ENCODE measurements around the gene MFNG. TPM values are rescaled to one million over a fixed set of nuclear protein-coding genes. Genes with fewer than 3 reads are reported as not detected.
A peak's percentile ranks its signal among the peaks of the same experiment; 100 is the strongest.

The MFNG gene
- total RNA-seq, 1 donor, result 0.72 TPM

DNA sequence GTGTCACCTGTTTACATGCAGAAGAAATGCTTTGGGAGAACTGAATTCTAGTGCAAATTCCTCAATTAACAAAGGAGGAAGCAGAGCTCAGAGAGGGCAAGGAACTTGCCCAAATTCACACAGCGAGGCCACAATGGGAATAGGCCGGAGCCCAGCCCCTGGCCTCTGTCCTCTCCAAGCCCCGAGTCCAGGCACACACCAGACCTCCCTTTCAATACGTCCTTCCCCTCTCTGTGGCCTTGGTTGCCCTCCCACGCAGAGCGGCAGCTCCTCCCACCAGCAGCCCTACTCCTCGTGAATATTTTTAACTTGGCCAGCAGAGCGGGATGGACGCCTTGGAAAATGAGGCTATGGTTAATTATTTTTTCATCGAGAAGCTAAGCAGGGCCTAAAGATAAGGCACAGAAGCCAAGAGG lies 34.6 kb upstream of the MFNG start:
- no peaks in the 10 kb centered on the region for H3K9me3 ChIP-seq (ENCODE audit: low read depth, low read length)
- peaks cover 9% of the 10 kb centered on the region for H3K36me3 ChIP-seq (ENCODE audit: insufficient read depth, low read length)
- DNase-seq (ENCODE audit: insufficient read length, low spot score, missing footprints), result peak; percentile 82
- no peak overlapping the region for H2AFZ ChIP-seq (ENCODE audit: low read length)
- no peak overlapping the region for H3K4me3 ChIP-seq (ENCODE audit: insufficient read depth, low read length)
- TF ChIP-seq, protein P1, sequence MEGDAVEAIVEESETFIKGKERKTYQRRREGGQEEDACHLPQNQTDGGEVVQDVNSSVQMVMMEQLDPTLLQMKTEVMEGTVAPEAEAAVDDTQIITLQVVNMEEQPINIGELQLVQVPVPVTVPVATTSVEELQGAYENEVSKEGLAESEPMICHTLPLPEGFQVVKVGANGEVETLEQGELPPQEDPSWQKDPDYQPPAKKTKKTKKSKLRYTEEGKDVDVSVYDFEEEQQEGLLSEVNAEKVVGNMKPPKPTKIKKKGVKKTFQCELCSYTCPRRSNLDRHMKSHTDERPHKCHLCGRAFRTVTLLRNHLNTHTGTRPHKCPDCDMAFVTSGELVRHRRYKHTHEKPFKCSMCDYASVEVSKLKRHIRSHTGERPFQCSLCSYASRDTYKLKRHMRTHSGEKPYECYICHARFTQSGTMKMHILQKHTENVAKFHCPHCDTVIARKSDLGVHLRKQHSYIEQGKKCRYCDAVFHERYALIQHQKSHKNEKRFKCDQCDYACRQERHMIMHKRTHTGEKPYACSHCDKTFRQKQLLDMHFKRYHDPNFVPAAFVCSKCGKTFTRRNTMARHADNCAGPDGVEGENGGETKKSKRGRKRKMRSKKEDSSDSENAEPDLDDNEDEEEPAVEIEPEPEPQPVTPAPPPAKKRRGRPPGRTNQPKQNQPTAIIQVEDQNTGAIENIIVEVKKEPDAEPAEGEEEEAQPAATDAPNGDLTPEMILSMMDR (IDR thresholded peaks at IDR 0.05; ENCODE audit: extremely low read depth, low read depth, low read length), result no peak
- peaks cover 18% of the 10 kb centered on the region for H3K79me2 ChIP-seq (ENCODE audit: insufficient read depth, low read length)
- no peaks in the 10 kb centered on the region for H3K27me3 ChIP-seq (ENCODE audit: insufficient read depth, low read length)
- H3K4me1 ChIP-seq (ENCODE audit: insufficient read depth, low read length), result peaks cover 18% of the 10 kb centered on the region
- H3K27ac ChIP-seq (ENCODE audit: low read depth, low read length), result no peak overlapping the region
- H4K20me1 ChIP-seq (ENCODE audit: insufficient read depth, low read length), result no peaks in the 10 kb centered on the region
- H3K4me2 ChIP-seq (ENCODE audit: insufficient read depth, low read length), result no peak overlapping the region

DNA sequence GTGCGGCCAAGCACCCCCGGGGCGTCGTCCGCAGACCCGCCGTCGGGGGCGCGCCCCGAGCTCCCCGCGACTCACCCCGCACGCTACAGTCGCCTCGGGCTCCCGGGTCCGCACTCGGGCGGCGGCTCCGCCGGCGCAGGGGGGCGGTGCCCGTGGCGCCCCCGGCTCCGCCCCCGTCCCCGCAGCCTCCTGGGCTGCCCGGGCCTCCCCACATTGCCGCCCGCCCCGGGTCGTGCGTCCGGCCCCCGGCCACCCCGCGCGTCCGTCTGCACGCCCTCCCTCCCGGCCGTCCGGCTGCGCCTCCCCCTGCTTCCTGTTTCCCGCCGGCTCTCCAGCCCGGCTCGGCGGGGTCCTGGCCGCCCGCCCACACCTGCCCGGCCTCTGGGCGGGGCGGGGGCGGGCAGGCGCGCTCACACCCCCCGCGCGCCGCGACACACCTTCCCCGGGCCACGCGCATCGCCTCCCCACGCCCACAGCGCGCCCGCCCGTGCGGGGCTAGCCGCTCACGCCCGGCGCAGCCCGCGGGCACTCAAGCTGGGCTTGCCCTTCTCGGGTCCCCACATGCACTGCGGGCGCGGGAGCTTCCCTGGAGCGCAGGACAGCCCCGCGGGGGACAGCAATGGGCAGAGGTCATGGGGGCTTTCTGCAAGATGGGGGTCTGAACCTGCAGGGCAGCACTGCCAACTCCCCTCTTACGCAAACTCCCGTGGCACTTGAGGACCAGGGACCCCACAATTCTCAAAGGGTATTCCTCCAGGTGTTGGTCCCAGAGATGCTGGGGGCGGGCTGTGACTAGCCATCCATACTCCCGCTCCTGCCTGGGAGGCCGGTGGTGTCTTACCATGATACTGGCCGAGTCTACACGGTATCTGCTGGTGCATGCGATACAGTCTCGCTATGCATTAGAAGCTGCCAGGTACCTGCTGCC lies 33.3 kb upstream of the MFNG start, which contains the start of gene CARD10:
Gene CARD10 (minus strand): TSS at position 148 of the 928 bp plus-strand sequence. CDS start 215 bp downstream, outside the sequence.
- Histone ChIP-seq H3K27me3 (ENCODE audit: insufficient read depth, low read length) (no peaks in the 10 kb centered on the region), H3K4me2 (ENCODE audit: insufficient read depth, low read length) (peak within 1 kb of the TSS; percentile 87), H3K9me3 (ENCODE audit: low read depth, low read length) (no peaks in the 10 kb centered on the region), H2AFZ (ENCODE audit: low read length) (peak within 1 kb of the TSS; percentile 70), H3K79me2 (ENCODE audit: insufficient read depth, low read length) (peaks cover 18% of the 10 kb centered on the region), H3K36me3 (ENCODE audit: insufficient read depth, low read length) (peaks cover 20% of the 10 kb centered on the region), H3K27ac (ENCODE audit: low read depth, low read length) (peak within 1 kb of the TSS; percentile 41), H3K4me3 (ENCODE audit: insufficient read depth, low read length) (peak within 1 kb of the TSS; percentile 81), H3K4me1 (ENCODE audit: insufficient read depth, low read length) (peaks cover 6% of the 10 kb centered on the region), H4K20me1 (ENCODE audit: insufficient read depth, low read length) (peaks cover 4% of the 10 kb centered on the region)
- TF ChIP-seq, protein P1 (IDR thresholded peaks at IDR 0.05; ENCODE audit: extremely low read depth, low read depth, low read length), result no peak
- peak; percentile 95 for DNase-seq (ENCODE audit: insufficient read length, low spot score, missing footprints)

DNA sequence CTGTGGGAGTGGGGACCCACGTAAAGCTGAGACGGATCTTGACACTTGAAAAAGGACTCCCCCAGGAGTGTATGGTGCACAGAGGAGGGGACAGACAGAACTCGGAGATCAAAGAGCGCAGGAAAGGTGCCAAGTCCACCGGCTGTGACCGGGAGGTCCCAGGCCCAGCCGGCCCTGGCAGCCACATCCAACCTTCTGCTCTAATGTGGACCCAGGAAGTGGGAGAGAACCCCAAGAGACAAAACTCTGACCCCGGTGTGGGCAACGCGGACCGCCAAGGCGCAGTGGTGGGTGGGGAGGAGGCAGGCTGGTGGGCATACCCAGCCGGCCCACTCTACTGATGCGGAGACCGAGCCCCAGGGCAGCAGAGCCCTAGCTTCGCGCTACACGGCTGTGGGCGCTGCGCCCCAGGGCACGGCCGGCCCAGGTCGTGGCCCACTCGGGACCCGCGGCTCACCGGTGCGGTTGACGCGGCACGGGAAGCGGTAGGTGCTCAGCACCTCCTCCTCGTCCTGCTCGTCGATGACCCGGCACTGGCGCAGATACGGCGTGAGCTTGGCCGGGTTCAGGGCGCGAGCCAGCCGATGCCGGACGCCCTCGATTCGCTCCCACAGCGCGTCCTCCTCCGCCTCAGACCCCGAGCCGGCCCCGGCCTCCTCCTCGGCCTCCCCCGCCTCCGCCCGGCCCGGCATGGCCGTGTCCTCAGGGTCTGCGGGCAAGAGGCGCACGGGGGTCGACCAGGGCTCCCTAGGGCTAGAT lies 32.5 kb upstream of the MFNG start:
- Histone ChIP-seq H2AFZ (ENCODE audit: low read length) (peak overlapping the region; percentile 70), H3K4me2 (ENCODE audit: insufficient read depth, low read length) (peak overlapping the region; percentile 87), H3K36me3 (ENCODE audit: insufficient read depth, low read length) (peaks cover 24% of the 10 kb centered on the region), H3K4me3 (ENCODE audit: insufficient read depth, low read length) (peak overlapping the region; percentile 81), H3K27ac (ENCODE audit: low read depth, low read length) (peak overlapping the region; percentile 41), H4K20me1 (ENCODE audit: insufficient read depth, low read length) (peaks cover 4% of the 10 kb centered on the region), H3K27me3 (ENCODE audit: insufficient read depth, low read length) (no peaks in the 10 kb centered on the region), H3K4me1 (ENCODE audit: insufficient read depth, low read length) (peaks cover 6% of the 10 kb centered on the region), H3K79me2 (ENCODE audit: insufficient read depth, low read length) (peaks cover 18% of the 10 kb centered on the region), H3K9me3 (ENCODE audit: low read depth, low read length) (no peaks in the 10 kb centered on the region)
- TF ChIP-seq, protein P1 (IDR thresholded peaks at IDR 0.05; ENCODE audit: extremely low read depth, low read depth, low read length), result no peak
- DNase-seq (ENCODE audit: insufficient read length, low spot score, missing footprints), result peak; percentile 54

All from osteoblast (primary cell).